Measurements from ENCODE around the gene VENTX. TPM values are rescaled to one million over a fixed set of nuclear protein-coding genes. Genes with fewer than 3 reads are reported as not detected.
A peak's percentile ranks its signal among the peaks of the same experiment; 100 is the strongest.

The VENTX gene
- total and polyA plus RNA-seq, 5 experiments from 2014 or later: not detected

GRCh38 chr10:133277277-133277992 is 39.8 kb downstream of the VENTX start:
- Mint-ChIP-seq H3K4me1 (peaks cover 4 to 47% (median 34%) of the 10 kb centered on the region in 4 donors), H3K4me3 (peak overlapping the region; percentile 39 to 87 (median 64)), H3K27me3 (no peaks in the 10 kb centered on the region), H3K27ac (peak overlapping the region; percentile 43 to 99 (median 84)), H3K9me3 (no peaks in the 10 kb centered on the region), H3K36me3 (peaks cover 0 to 7% (median 2%) of the 10 kb centered on the region in 3 donors)
- DNase-seq (no peak), ATAC-seq (no peak)
- POLR2A ChIA-PET: interaction anchor here (1.0 to 5.3 kb wide), 4 partner anchors 14 to 100 kb away, joined by 3 to 39 read pairs (median 6); partner anchors contain the start of genes TUBGCP2 and ZNF511

GRCh38 chr10:133277993-133278576 is 40.4 kb downstream of the VENTX start:
- DNase-seq (peak in 1 of 10 donors; percentile 10), ATAC-seq (no peak)
- H3K9me3 Mint-ChIP-seq: no peaks in the 10 kb centered on the region
- peak overlapping the region; percentile 43 to 99 (median 84) for H3K27ac Mint-ChIP-seq
- H3K4me3 Mint-ChIP-seq: peak overlapping the region; percentile 14 to 87 (median 62)
- H3K36me3 Mint-ChIP-seq: peaks cover 0 to 10% (median 2%) of the 10 kb centered on the region in 3 donors
- POLR2A ChIA-PET: interaction anchor here (0.8 to 2.2 kb wide), 3 partner anchors 14 to 30 kb away, joined by 3 to 8 read pairs (median 8); partner anchors contain the start of genes TUBGCP2 and ZNF511
- peaks cover 4 to 47% (median 34%) of the 10 kb centered on the region in 4 donors for H3K4me1 Mint-ChIP-seq
- no peaks in the 10 kb centered on the region for H3K27me3 Mint-ChIP-seq

GRCh38 chr10:133278577-133279265 is 41.1 kb downstream of the VENTX start:
- no peak for ATAC-seq
- DNase-seq: peak in 4 of 10 donors; percentile 15 to 61 (median 40)
- Mint-ChIP-seq H3K4me1 (peaks cover 4 to 47% (median 34%) of the 10 kb centered on the region in 4 donors), H3K36me3 (peaks cover 0 to 17% (median 2%) of the 10 kb centered on the region in 3 donors), H3K4me3 (peak overlapping the region in 9 of 10 donors; percentile 6 to 87 (median 62)), H3K9me3 (no peaks in the 10 kb centered on the region), H3K27me3 (no peaks in the 10 kb centered on the region), H3K27ac (peak overlapping the region; percentile 43 to 99 (median 84))
- POLR2A ChIA-PET: interaction anchor here (0.8 to 2.2 kb wide), 2 partner anchors 15 to 29 kb away, joined by 8 read pairs; partner anchors contain the start of genes TUBGCP2 and ZNF511

- no peaks in the 10 kb centered on the region for H3K27me3 Mint-ChIP-seq
- DNase-seq (no peak), ATAC-seq (no peak)
- peaks cover 4 to 47% (median 34%) of the 10 kb centered on the region in 4 donors for H3K4me1 Mint-ChIP-seq
- peaks cover 0 to 25% (median 8%) of the 10 kb centered on the region in 3 donors for H3K36me3 Mint-ChIP-seq
- H3K27ac Mint-ChIP-seq: peak overlapping the region in 6 of 10 donors; percentile 25 to 99 (median 64)
- H3K9me3 Mint-ChIP-seq: no peaks in the 10 kb centered on the region
- peak overlapping the region in 1 of 10 donors; percentile 39 for H3K4me3 Mint-ChIP-seq
- POLR2A ChIA-PET: no interaction called here
These were observed 41.9 kb downstream of the VENTX start for GRCh38 chr10:133279326-133280226.

GRCh38 chr10:133280391-133281059 is 42.9 kb downstream of the VENTX start:
- no peak overlapping the region for H3K4me3 Mint-ChIP-seq
- POLR2A ChIA-PET: no interaction called here
- DNase-seq (no peak), ATAC-seq (no peak)
- H3K27ac Mint-ChIP-seq: peak overlapping the region in 2 of 10 donors; percentile 75 to 89
- no peaks in the 10 kb centered on the region for H3K27me3 Mint-ChIP-seq
- peaks cover 0 to 35% (median 12%) of the 10 kb centered on the region in 3 donors for H3K36me3 Mint-ChIP-seq
- no peaks in the 10 kb centered on the region for H3K9me3 Mint-ChIP-seq
- peaks cover 4 to 39% (median 25%) of the 10 kb centered on the region in 4 donors for H3K4me1 Mint-ChIP-seq

- POLR2A ChIA-PET: no interaction called here
- H3K4me1 Mint-ChIP-seq: peaks cover 4 to 33% (median 20%) of the 10 kb centered on the region in 4 donors
- H3K4me3 Mint-ChIP-seq: no peak overlapping the region
- no peaks in the 10 kb centered on the region for H3K27me3 Mint-ChIP-seq
- ATAC-seq: no peak
- DNase-seq: no peak
- peaks cover 4 to 40% (median 16%) of the 10 kb centered on the region in 3 donors for H3K36me3 Mint-ChIP-seq
- peak overlapping the region in 1 of 10 donors; percentile 89 for H3K27ac Mint-ChIP-seq
- no peaks in the 10 kb centered on the region for H3K9me3 Mint-ChIP-seq
These were observed 43.4 kb downstream of the VENTX start for GRCh38 chr10:133281084-133281483.

GRCh38 chr10:133281628-133282372 is 44.1 kb downstream of the VENTX start:
- DNase-seq (no peak), ATAC-seq (no peak)
- H3K4me3 Mint-ChIP-seq: no peak overlapping the region
- peak overlapping the region in 1 of 10 donors; percentile 45 for H3K27ac Mint-ChIP-seq
- POLR2A ChIA-PET: no interaction called here
- H3K9me3 Mint-ChIP-seq: no peaks in the 10 kb centered on the region
- peaks cover 11 to 47% (median 23%) of the 10 kb centered on the region in 3 donors for H3K36me3 Mint-ChIP-seq
- H3K27me3 Mint-ChIP-seq: no peaks in the 10 kb centered on the region
- H3K4me1 Mint-ChIP-seq: peaks cover 4 to 31% (median 19%) of the 10 kb centered on the region in 4 donors

- Mint-ChIP-seq H3K36me3 (peaks cover 13 to 59% (median 26%) of the 10 kb centered on the region in 3 donors), H3K9me3 (no peaks in the 10 kb centered on the region), H3K4me3 (no peak overlapping the region), H3K27ac (no peak overlapping the region), H3K4me1 (peaks cover 4 to 26% (median 16%) of the 10 kb centered on the region in 4 donors), H3K27me3 (no peaks in the 10 kb centered on the region)
- DNase-seq (no peak), ATAC-seq (no peak)
- POLR2A ChIA-PET: no interaction called here
These were observed 45.3 kb downstream of the VENTX start for GRCh38 chr10:133282846-133283390.

GRCh38 chr10:133283931-133284330 is 46.3 kb downstream of the VENTX start:
- Mint-ChIP-seq H3K4me1 (peaks cover 2 to 15% (median 8%) of the 10 kb centered on the region in 4 donors), H3K27me3 (no peaks in the 10 kb centered on the region), H3K27ac (peak overlapping the region in 2 of 10 donors; percentile 29 to 47), H3K36me3 (peaks cover 13 to 64% (median 30%) of the 10 kb centered on the region in 3 donors), H3K9me3 (no peaks in the 10 kb centered on the region), H3K4me3 (no peak overlapping the region)
- POLR2A ChIA-PET: no interaction called here
- ATAC-seq: no peak
- no peak for DNase-seq

- DNase-seq (no peak), ATAC-seq (no peak)
- peaks cover 0 to 4% (median 2%) of the 10 kb centered on the region in 4 donors for H3K4me1 Mint-ChIP-seq
- POLR2A ChIA-PET: no interaction called here
- H3K27me3 Mint-ChIP-seq: no peaks in the 10 kb centered on the region
- H3K27ac Mint-ChIP-seq: no peak overlapping the region
- no peaks in the 10 kb centered on the region for H3K9me3 Mint-ChIP-seq
- no peak overlapping the region for H3K4me3 Mint-ChIP-seq
- H3K36me3 Mint-ChIP-seq: peaks cover 13 to 73% (median 32%) of the 10 kb centered on the region in 3 donors
These were observed 47.6 kb downstream of the VENTX start for GRCh38 chr10:133285217-133285616.
